GM23338 (cell line): ENCODE data around the gene SLC30A10. TPM values are rescaled to one million over a fixed set of nuclear protein-coding genes. Genes with fewer than 3 reads are reported as not detected.

Experiments
- ATAC-seq: fragments of 200-7000 bp; cut with Tn5 transposase; 3 replicates; pipeline ENCODE4 v1.9.1; 2020
- DNase-seq: peaks from one replicate; pipeline ENCODE4 v3.0.0-alpha.2; 2015; ENCODE audit warnings: low spot score
- H2AFZ ChIP-seq: fragments of 200-600 bp; sonication (generic); 2 replicates; pipeline ENCODE4 v1.8.0; 2016; ENCODE audit warnings: antibody characterized with exemption, mild to moderate bottlenecking, moderate library complexity
- H3F3A ChIP-seq: fragments of 200-600 bp; sonication (generic); replicated peaks from 2 replicates; pipeline ENCODE4 v1.8.0; 2017; ENCODE audit warnings: antibody characterized with exemption, mixed run types, low read depth
- H3K27ac ChIP-seq: fragments of 200-600 bp; sonication (generic); 2 replicates; pipeline ENCODE4 v1.6.1; 2016; ENCODE audit warnings: low read depth
- H3K27me3 ChIP-seq: fragments of 200-600 bp; sonication (generic); 2 replicates; pipeline ENCODE4 v1.8.0; 2016; ENCODE audit warnings: mild to moderate bottlenecking, mixed run types, moderate library complexity; ENCODE audit not compliant: insufficient read depth
- H3K36me3 ChIP-seq: fragments of 200-600 bp; sonication (generic); 2 replicates; pipeline ENCODE4 v1.8.0; 2016; ENCODE audit warnings: mild to moderate bottlenecking; ENCODE audit not compliant: insufficient read depth
- H3K4me1 ChIP-seq: fragments of 200-600 bp; sonication (generic); 2 replicates; pipeline ENCODE4 v1.8.0; 2016; ENCODE audit warnings: mild to moderate bottlenecking, moderate library complexity; ENCODE audit not compliant: insufficient read depth
- H3K4me2 ChIP-seq: fragments of 200-600 bp; sonication (generic); 2 replicates; pipeline ENCODE4 v1.7.1; 2017; ENCODE audit warnings: mixed run types
- H3K4me3 ChIP-seq: fragments of 200-600 bp; sonication (generic); 2 replicates; pipeline ENCODE4 v1.6.1; 2016; ENCODE audit warnings: mixed run types
- H3K79me2 ChIP-seq: fragments of 200-600 bp; sonication (generic); replicated peaks from 2 replicates; pipeline ENCODE4 v1.8.0; 2017; ENCODE audit warnings: mild to moderate bottlenecking; ENCODE audit not compliant: insufficient read depth
- H3K9me2 ChIP-seq: fragments of 200-600 bp; sonication (generic); 2 replicates; pipeline ENCODE4 v1.8.0; 2017; ENCODE audit not compliant: insufficient read depth
- H4K20me1 ChIP-seq: fragments of 200-600 bp; sonication (generic); replicated peaks from 2 replicates; pipeline ENCODE4 v1.8.0; 2017; ENCODE audit warnings: mild to moderate bottlenecking; ENCODE audit not compliant: insufficient read depth
- H3K27ac Mint-ChIP-seq: 2 replicates; pipeline ENCODE4 v1.8.0; 2020; ENCODE audit warnings: inconsistent platforms, mild to moderate bottlenecking, moderate library complexity, mixed read lengths
- H3K27me3 Mint-ChIP-seq: 3 replicates; pipeline ENCODE4 v1.8.0; 2022; ENCODE audit warnings: low read depth, mild to moderate bottlenecking, moderate library complexity, mixed read lengths, inconsistent platforms; ENCODE audit not compliant: insufficient read depth, poor library complexity
- H3K36me3 Mint-ChIP-seq: 3 replicates; pipeline ENCODE4 v1.8.0; 2021; ENCODE audit warnings: low read depth, mild to moderate bottlenecking, inconsistent platforms, moderate library complexity, mixed read lengths
- H3K4me1 Mint-ChIP-seq: 3 replicates; pipeline ENCODE4 v1.8.0; 2020; ENCODE audit warnings: mild to moderate bottlenecking, inconsistent platforms, mixed read lengths
- H3K4me3 Mint-ChIP-seq: 3 replicates; pipeline ENCODE4 v1.8.0; 2021; ENCODE audit warnings: moderate library complexity, mild to moderate bottlenecking, inconsistent platforms, mixed read lengths
- H3K9me3 Mint-ChIP-seq: 3 replicates; pipeline ENCODE4 v1.8.0; 2020; ENCODE audit warnings: moderate library complexity, mild to moderate bottlenecking, inconsistent platforms, mixed read lengths
- CREB1 ChIP-seq: fragments of 250-450 bp; sonication (Bioruptor Pico); IDR thresholded peaks from 2 replicates; pipeline ENCODE4 v1.5.0; 2020; ENCODE audit warnings: low read depth, mild to moderate bottlenecking, moderate library complexity
- EZH2 ChIP-seq: fragments of 200-600 bp; sonication (generic); IDR thresholded peaks from one replicate; pipeline ENCODE4 v1.8.0; 2017; ENCODE audit warnings: antibody characterized with exemption, mild to moderate bottlenecking, low read depth; ENCODE audit not compliant: unreplicated experiment
- NANOG ChIP-seq: IDR thresholded peaks from 2 replicates; pipeline ENCODE4 v1.6.1; 2016; ENCODE audit warnings: antibody characterized with exemption, borderline replicate concordance
- POLR2AphosphoS5 ChIP-seq: IDR thresholded peaks from 2 replicates; pipeline ENCODE4 v1.6.1; 2016; ENCODE audit warnings: antibody characterized with exemption, low read depth
- REST ChIP-seq: IDR thresholded peaks from one replicate; pipeline ENCODE4 v1.6.1; 2018; ENCODE audit warnings: antibody characterized with exemption; ENCODE audit not compliant: unreplicated experiment
- ZNF114 ChIP-seq: fragments of 250-450 bp; sonication (Bioruptor Pico); IDR thresholded peaks from 2 replicates; pipeline ENCODE4 v1.5.0; 2020; ENCODE audit warnings: mild to moderate bottlenecking, moderate library complexity
- ZNF331 ChIP-seq: fragments of 250-450 bp; sonication (Bioruptor Pico); IDR thresholded peaks from 2 replicates; pipeline ENCODE4 v1.5.0; 2020; ENCODE audit warnings: low read depth, mild to moderate bottlenecking, moderate library complexity
- polyA plus RNA-seq: library from polyadenylated mRNA; unstranded; fragments of >200 nt; fragmentation: Nextera tagmentation; extraction: Ambion mirVana; gene quantifications from 2 replicates; pipeline ENCODE4 v1.2.1, GENCODE V29; 2016
- total RNA-seq: library from RNA; depleted of rRNA; stranded (reverse); fragments of >200 nt; shearing (Covaris generic); gene quantifications from 2 replicates; pipeline ENCODE4 v1.2.3, GENCODE V29; 2014
- TF ChIP-seq, protein P1 (sequence below), 2 experiments: fragments of 200-600 bp in 1 of 2; sonication (generic) in 1 of 2; conservative IDR thresholded peaks; 2 replicates each; pipeline versions ENCODE4 v1.5.1 to v1.6.1; 2016 to 2017; ENCODE audit warnings: antibody characterized with exemption in 2 of 2, low read depth in 2 of 2, mild to moderate bottlenecking in 2 of 2, moderate library complexity in 1 of 2
- TF ChIP-seq, protein P2 (sequence below): IDR thresholded peaks from 2 replicates; pipeline ENCODE4 v1.6.1; 2016; ENCODE audit warnings: antibody characterized with exemption

The SLC30A10 gene
- total and polyA plus RNA-seq, 2 experiments from 2014 or later = 0.47 to 1.1 TPM

- Mint-ChIP-seq H3K36me3 (no peaks in the 10 kb centered on the region), H3K9me3 (peaks cover 4% of the 10 kb centered on the region; the same call in 1 of the 3 replicates), H3K27me3 (no peaks in the 10 kb centered on the region), H3K27ac (no peak overlapping the region), H3K4me1 (no peaks in the 10 kb centered on the region), H3K4me3 (no peak overlapping the region)
- TF ChIP-seq EZH2 (no peak), ZNF114 (CRISPR knock-in tag) (no peak), REST (no peak), NANOG (no peak), POLR2AphosphoS5 (no peak), CREB1 (CRISPR knock-in tag) (no peak)
- TF ChIP-seq, protein P1, sequence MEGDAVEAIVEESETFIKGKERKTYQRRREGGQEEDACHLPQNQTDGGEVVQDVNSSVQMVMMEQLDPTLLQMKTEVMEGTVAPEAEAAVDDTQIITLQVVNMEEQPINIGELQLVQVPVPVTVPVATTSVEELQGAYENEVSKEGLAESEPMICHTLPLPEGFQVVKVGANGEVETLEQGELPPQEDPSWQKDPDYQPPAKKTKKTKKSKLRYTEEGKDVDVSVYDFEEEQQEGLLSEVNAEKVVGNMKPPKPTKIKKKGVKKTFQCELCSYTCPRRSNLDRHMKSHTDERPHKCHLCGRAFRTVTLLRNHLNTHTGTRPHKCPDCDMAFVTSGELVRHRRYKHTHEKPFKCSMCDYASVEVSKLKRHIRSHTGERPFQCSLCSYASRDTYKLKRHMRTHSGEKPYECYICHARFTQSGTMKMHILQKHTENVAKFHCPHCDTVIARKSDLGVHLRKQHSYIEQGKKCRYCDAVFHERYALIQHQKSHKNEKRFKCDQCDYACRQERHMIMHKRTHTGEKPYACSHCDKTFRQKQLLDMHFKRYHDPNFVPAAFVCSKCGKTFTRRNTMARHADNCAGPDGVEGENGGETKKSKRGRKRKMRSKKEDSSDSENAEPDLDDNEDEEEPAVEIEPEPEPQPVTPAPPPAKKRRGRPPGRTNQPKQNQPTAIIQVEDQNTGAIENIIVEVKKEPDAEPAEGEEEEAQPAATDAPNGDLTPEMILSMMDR (conservative IDR thresholded peaks at IDR 0.05; ENCODE audit: low read depth in 2 of 2) = no peak
- TF ChIP-seq, protein P2, sequence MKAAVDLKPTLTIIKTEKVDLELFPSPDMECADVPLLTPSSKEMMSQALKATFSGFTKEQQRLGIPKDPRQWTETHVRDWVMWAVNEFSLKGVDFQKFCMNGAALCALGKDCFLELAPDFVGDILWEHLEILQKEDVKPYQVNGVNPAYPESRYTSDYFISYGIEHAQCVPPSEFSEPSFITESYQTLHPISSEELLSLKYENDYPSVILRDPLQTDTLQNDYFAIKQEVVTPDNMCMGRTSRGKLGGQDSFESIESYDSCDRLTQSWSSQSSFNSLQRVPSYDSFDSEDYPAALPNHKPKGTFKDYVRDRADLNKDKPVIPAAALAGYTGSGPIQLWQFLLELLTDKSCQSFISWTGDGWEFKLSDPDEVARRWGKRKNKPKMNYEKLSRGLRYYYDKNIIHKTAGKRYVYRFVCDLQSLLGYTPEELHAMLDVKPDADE = no peak
- Histone ChIP-seq H3K9me2 (no peaks in the 10 kb centered on the region), H3K27ac (no peak overlapping the region), H3K4me2 (no peak overlapping the region), H3K36me3 (no peaks in the 10 kb centered on the region), H4K20me1 (no peaks in the 10 kb centered on the region), H2AFZ (peak overlapping the region; percentile 86; the same call in 1 of the 2 replicates), H3K27me3 (no peaks in the 10 kb centered on the region), H3K4me3 (no peak overlapping the region), H3F3A (no peaks in the 10 kb centered on the region), H3K79me2 (no peaks in the 10 kb centered on the region), H3K4me1 (no peaks in the 10 kb centered on the region)
- DNase-seq = no peak
- no peak for ATAC-seq
These were observed 12.3 kb upstream of the SLC30A10 start for GRCh38 chr1:219940707-219941106.

GRCh38 chr1:219938706-219939105, 10.3 kb upstream of the SLC30A10 start:
- Histone ChIP-seq H3K27ac (no peak overlapping the region), H3K4me1 (no peaks in the 10 kb centered on the region), H3K36me3 (no peaks in the 10 kb centered on the region), H2AFZ (no peak overlapping the region), H3F3A (no peaks in the 10 kb centered on the region), H3K9me2 (no peaks in the 10 kb centered on the region), H3K4me2 (no peak overlapping the region), H4K20me1 (no peaks in the 10 kb centered on the region), H3K27me3 (no peaks in the 10 kb centered on the region), H3K4me3 (no peak overlapping the region), H3K79me2 (no peaks in the 10 kb centered on the region)
- Mint-ChIP-seq H3K9me3 (peaks cover 4% of the 10 kb centered on the region; the same call in 1 of the 3 replicates), H3K27ac (no peak overlapping the region), H3K4me1 (no peaks in the 10 kb centered on the region), H3K27me3 (no peaks in the 10 kb centered on the region), H3K36me3 (no peaks in the 10 kb centered on the region), H3K4me3 (no peak overlapping the region)
- ATAC-seq = no peak
- DNase-seq = no peak
- no peak for TF ChIP-seq POLR2AphosphoS5
- no peak for TF ChIP-seq ZNF331
- TF ChIP-seq, protein P1 (conservative IDR thresholded peaks at IDR 0.05; ENCODE audit: low read depth in 2 of 2) = no peak
- TF ChIP-seq REST = no peak
